Ecto neural progenitor cell (in vitro differentiated cells): ENCODE data around the gene GALNT1.

Source experiments
- DNase-seq: peaks from one replicate; pipeline ENCODE4 v3.0.0-alpha.2; 2018; ENCODE audit warnings: low spot score

Gene GALNT1

GRCh38 chr18:35721431-35722081, 140.0 kb downstream of the GALNT1 start:
- no peak for DNase-seq

- no peak for DNase-seq
These were observed 147.1 kb downstream of the GALNT1 start for GRCh38 chr18:35728676-35729075.

GRCh38 chr18:35729991-35730668, 148.6 kb downstream of the GALNT1 start:
- DNase-seq: no peak

GRCh38 chr18:35730691-35731370, 149.3 kb downstream of the GALNT1 start:
- no peak for DNase-seq

- no peak for DNase-seq
These were observed 150.2 kb downstream of the GALNT1 start for GRCh38 chr18:35731701-35732100.

GRCh38 chr18:35732162-35732561, 150.6 kb downstream of the GALNT1 start:
- no peak for DNase-seq

GRCh38 chr18:35732636-35733035, 151.1 kb downstream of the GALNT1 start:
- no peak for DNase-seq

GRCh38 chr18:35733408-35733807, 151.9 kb downstream of the GALNT1 start:
- no peak for DNase-seq

- no peak for DNase-seq
These were observed 155.2 kb downstream of the GALNT1 start for GRCh38 chr18:35736696-35737095.

GRCh38 chr18:35739778-35740177, 158.2 kb downstream of the GALNT1 start:
- DNase-seq: no peak

GRCh38 chr18:35740656-35741055, 159.1 kb downstream of the GALNT1 start:
- no peak for DNase-seq

- DNase-seq: no peak
These were observed 162.4 kb downstream of the GALNT1 start for GRCh38 chr18:35743916-35744315.

GRCh38 chr18:35745814-35746213, 164.3 kb downstream of the GALNT1 start:
- no peak for DNase-seq

GRCh38 chr18:35746826-35747339, 165.3 kb downstream of the GALNT1 start:
- no peak for DNase-seq

- no peak for DNase-seq
These were observed 166.4 kb downstream of the GALNT1 start for GRCh38 chr18:35747894-35748472.

GRCh38 chr18:35749701-35750100, 168.2 kb downstream of the GALNT1 start:
- no peak for DNase-seq

GRCh38 chr18:35750929-35751328, 169.4 kb downstream of the GALNT1 start:
- DNase-seq: no peak

GRCh38 chr18:35753306-35753910, 171.9 kb downstream of the GALNT1 start:
- no peak for DNase-seq

GRCh38 chr18:35754464-35754863, 172.9 kb downstream of the GALNT1 start:
- DNase-seq: no peak

- DNase-seq: no peak
These were observed 173.8 kb downstream of the GALNT1 start for GRCh38 chr18:35755369-35755768.

- peak; percentile 62 for DNase-seq
These were observed 175.1 kb downstream of the GALNT1 start for GRCh38 chr18:35756506-35757117.
